Measurements from ENCODE around the gene NDEL1. TPM values are rescaled to one million over a fixed set of nuclear protein-coding genes. Genes with fewer than 3 reads are reported as not detected.

NDEL1 gene
- total and polyA plus RNA-seq, 7 donors = 24.6 to 79.2 (median 37.7) TPM

DNA sequence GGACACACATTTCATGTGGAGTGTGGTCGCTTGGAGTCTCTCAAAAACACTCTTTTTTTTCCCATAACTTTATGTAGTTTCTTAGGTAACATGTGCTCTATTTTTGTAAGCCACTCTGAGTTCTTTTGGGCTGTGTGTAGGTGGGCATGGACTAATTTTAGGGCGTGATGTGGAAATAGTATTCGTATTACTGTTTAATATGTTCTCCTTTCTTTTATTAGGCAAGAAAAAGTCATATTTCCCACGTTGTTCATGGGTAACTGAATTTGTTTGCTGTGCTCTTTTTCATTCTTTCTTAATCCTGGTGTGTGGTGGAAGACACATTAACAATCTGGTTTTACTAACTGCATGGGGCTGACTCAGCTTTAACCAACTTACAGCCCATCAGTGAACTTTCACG lies 27.4 kb downstream of the NDEL1 start:
- peak in 1 of 4 donors; percentile 13 for ATAC-seq
- TF ChIP-seq, protein P1, sequence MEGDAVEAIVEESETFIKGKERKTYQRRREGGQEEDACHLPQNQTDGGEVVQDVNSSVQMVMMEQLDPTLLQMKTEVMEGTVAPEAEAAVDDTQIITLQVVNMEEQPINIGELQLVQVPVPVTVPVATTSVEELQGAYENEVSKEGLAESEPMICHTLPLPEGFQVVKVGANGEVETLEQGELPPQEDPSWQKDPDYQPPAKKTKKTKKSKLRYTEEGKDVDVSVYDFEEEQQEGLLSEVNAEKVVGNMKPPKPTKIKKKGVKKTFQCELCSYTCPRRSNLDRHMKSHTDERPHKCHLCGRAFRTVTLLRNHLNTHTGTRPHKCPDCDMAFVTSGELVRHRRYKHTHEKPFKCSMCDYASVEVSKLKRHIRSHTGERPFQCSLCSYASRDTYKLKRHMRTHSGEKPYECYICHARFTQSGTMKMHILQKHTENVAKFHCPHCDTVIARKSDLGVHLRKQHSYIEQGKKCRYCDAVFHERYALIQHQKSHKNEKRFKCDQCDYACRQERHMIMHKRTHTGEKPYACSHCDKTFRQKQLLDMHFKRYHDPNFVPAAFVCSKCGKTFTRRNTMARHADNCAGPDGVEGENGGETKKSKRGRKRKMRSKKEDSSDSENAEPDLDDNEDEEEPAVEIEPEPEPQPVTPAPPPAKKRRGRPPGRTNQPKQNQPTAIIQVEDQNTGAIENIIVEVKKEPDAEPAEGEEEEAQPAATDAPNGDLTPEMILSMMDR (IDR thresholded peaks at IDR 0.05) = no peak
- intact Hi-C loops (cut with DNase I) = no loop called here
- Histone ChIP-seq H3K4me3 (no peak overlapping the region), H3K27ac (no peak overlapping the region), H3K9me3 (no peaks in the 10 kb centered on the region), H3K4me1 (peaks cover 6% of the 10 kb centered on the region), H3K27me3 (ENCODE audit: insufficient read depth in 3 of 3, low read length in 2 of 3) (no peaks in the 10 kb centered on the region), H3K36me3 (ENCODE audit: insufficient read depth in 1 of 2, low read depth in 1 of 2) (peaks cover 6 to 86% of the 10 kb centered on the region in 2 donors)
- 44 to 62% (median 46%) methylated on average over 5 of the region's 5 CpGs for WGBS, 3 donors
- DNase-seq = no peak

DNA sequence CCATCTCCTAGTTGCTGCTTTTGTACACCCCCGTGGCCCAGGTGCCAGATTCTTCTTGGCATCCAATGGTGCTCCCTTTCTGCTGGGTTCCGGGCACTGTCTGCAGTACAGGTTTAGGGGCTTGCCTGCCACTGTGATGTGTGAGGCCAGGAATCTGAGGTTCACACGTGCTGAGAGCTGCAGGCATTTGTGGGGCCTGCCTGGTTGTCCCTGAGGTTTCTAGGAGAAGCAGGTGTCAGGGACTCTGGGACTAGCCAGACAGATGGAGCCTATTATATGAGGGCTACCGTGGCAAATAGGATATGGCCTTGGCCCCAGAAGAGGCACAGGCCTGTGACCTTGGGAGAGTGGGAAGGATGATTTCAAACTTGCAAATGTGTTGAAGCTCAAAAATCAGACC lies 29.3 kb downstream of the NDEL1 start:
- Histone ChIP-seq H3K4me1 (peaks cover 14% of the 10 kb centered on the region), H3K27me3 (ENCODE audit: insufficient read depth in 3 of 3, low read length in 2 of 3) (no peaks in the 10 kb centered on the region), H3K9me3 (no peaks in the 10 kb centered on the region), H3K27ac (peak overlapping the region; percentile 11), H3K4me3 (no peak overlapping the region), H3K36me3 (ENCODE audit: insufficient read depth in 1 of 2, low read depth in 1 of 2) (peaks cover 3 to 74% of the 10 kb centered on the region in 2 donors)
- ATAC-seq (peak in 1 of 4 donors; percentile 22), DNase-seq (no peak)
- intact Hi-C loops (cut with DNase I) = no loop called here
- 31 to 46% (median 31%) methylated on average over 4 of the region's 4 CpGs for WGBS, 3 donors
- TF ChIP-seq, protein P1 (IDR thresholded peaks at IDR 0.05) = no peak

DNA sequence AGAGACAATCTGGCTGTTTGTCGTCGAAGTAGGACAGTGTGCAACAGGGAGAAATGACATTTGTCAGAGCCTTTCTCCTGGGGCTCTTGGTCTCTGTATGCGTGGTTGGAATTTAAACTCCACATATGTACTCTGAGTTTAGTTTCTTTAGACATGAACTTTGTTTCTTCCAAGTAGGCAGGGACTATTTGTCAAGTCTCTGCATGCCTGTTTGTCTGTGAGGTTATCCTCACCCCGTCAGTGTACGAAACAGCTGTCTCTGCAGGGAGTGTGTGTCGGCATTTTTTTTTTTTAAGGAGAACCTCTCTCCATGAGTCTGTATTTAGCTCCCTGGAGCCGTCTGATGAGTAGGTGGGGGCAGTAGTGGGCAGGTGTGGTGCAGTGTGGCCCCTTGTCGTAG lies 29.7 kb downstream of the NDEL1 start:
- intact Hi-C loops (cut with DNase I) = no loop called here
- peak in 1 of 4 donors; percentile 20 for ATAC-seq

DNA sequence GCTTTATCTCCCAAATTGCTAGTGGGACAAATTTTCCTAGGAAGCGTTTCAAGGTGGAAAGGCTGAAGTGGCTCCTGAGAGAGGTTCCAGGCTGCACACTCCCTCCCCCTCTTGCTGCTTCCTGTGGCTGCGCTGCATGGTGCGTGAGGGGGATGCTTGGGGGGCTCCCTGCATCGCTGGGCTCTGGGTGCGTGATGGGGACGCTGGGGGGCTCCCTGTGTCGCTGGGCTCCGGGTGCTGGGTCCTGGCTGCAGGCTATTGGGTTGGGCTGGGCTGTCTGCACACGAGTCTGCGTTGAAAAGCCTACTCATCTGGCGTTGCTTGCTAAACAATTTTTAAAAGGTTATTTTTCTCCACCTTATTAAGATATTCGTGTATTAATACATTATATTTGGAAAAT lies 30.1 kb downstream of the NDEL1 start:
- H3K4me1 ChIP-seq = peaks cover 22% of the 10 kb centered on the region
- H3K36me3 ChIP-seq (ENCODE audit: insufficient read depth in 1 of 2, low read depth in 1 of 2) = peaks cover 0 to 66% of the 10 kb centered on the region in 2 donors
- WGBS, 3 donors = 53 to 74% (median 65%) methylated on average over 12 of the region's 12 CpGs
- no peak overlapping the region for H3K4me3 ChIP-seq
- ATAC-seq = no peak
- no peaks in the 10 kb centered on the region for H3K27me3 ChIP-seq (ENCODE audit: insufficient read depth in 3 of 3, low read length in 2 of 3)
- H3K9me3 ChIP-seq = no peaks in the 10 kb centered on the region
- TF ChIP-seq, protein P1 (IDR thresholded peaks at IDR 0.05) = no peak
- DNase-seq = no peak
- intact Hi-C loops (cut with DNase I) = no loop called here
- H3K27ac ChIP-seq = no peak overlapping the region

More for the DNA sequence above, 29.7 kb downstream of the NDEL1 start:
- no peak for DNase-seq
- TF ChIP-seq, protein P1 (IDR thresholded peaks at IDR 0.05) = no peak
- H3K9me3 ChIP-seq = no peaks in the 10 kb centered on the region
- peaks cover 0 to 70% of the 10 kb centered on the region in 2 donors for H3K36me3 ChIP-seq (ENCODE audit: insufficient read depth in 1 of 2, low read depth in 1 of 2)
- H3K27ac ChIP-seq = peak overlapping the region; percentile 11
- H3K4me1 ChIP-seq = peaks cover 18% of the 10 kb centered on the region
- H3K27me3 ChIP-seq (ENCODE audit: insufficient read depth in 3 of 3, low read length in 2 of 3) = no peaks in the 10 kb centered on the region
- WGBS, 3 donors = 34 to 41% (median 38%) methylated on average over 8 of the region's 8 CpGs
- H3K4me3 ChIP-seq = no peak overlapping the region

DNA sequence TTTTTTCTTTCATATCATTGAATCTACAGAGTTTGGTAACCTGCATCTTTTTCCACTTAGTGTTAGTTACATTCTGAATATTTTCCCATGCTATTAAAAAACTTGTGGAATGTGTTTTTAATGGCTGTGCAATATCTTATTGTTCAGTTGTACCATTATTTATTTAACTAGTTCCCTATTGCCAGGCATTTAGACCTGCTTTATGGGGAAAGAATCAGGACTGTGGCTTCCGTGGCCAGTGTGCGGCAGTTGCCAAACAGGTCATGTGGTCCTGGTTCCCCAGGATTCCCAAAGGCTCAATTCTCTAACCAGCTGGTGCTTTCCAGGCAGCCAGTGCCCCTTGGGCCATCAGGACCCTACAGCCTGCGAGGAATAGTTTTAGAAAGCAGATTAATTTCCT lies 30.8 kb downstream of the NDEL1 start:
- TF ChIP-seq, protein P1 (IDR thresholded peaks at IDR 0.05) = no peak
- no peak overlapping the region for H3K4me3 ChIP-seq
- peaks cover 0 to 64% of the 10 kb centered on the region in 2 donors for H3K36me3 ChIP-seq (ENCODE audit: insufficient read depth in 1 of 2, low read depth in 1 of 2)
- ATAC-seq = no peak
- no peaks in the 10 kb centered on the region for H3K27me3 ChIP-seq (ENCODE audit: insufficient read depth in 3 of 3, low read length in 2 of 3)
- no peaks in the 10 kb centered on the region for H3K9me3 ChIP-seq
- intact Hi-C loops (cut with DNase I) = no loop called here
- H3K4me1 ChIP-seq = peaks cover 22% of the 10 kb centered on the region
- DNase-seq = no peak
- H3K27ac ChIP-seq = peak overlapping the region; percentile 7
- WGBS, 3 donors = 51 to 73% (median 59%) methylated on average over 3 of the region's 3 CpGs
